Ovary (tissue), 3 donors: ENCODE measurements around the gene ACTG1.

Experiments
- CTCF ChIP-seq, 3 donors: fragments of 450-650 bp in 2 of 3; fragments of 200-600 bp in 1 of 3; IDR thresholded peaks; one replicate each; pipeline versions ENCODE4 v1.5.1 to v1.8.0; 2016 to 2022; ENCODE audit warnings: antibody characterized with exemption in 3 of 3, mild to moderate bottlenecking in 1 of 3
- EP300 ChIP-seq: sonication (generic); formaldehyde crosslinking; IDR thresholded peaks from one replicate; pipeline ENCODE4 v1.6.1; 2017; ENCODE audit warnings: antibody characterized with exemption
- POLR2A ChIP-seq: fragments of 450-650 bp; IDR thresholded peaks from one replicate; pipeline ENCODE4 v1.6.1; 2017; ENCODE audit warnings: antibody characterized with exemption, mild to moderate bottlenecking, moderate library complexity
- donor health status: DM: no; HTN: no; CAD: no.

DNA sequence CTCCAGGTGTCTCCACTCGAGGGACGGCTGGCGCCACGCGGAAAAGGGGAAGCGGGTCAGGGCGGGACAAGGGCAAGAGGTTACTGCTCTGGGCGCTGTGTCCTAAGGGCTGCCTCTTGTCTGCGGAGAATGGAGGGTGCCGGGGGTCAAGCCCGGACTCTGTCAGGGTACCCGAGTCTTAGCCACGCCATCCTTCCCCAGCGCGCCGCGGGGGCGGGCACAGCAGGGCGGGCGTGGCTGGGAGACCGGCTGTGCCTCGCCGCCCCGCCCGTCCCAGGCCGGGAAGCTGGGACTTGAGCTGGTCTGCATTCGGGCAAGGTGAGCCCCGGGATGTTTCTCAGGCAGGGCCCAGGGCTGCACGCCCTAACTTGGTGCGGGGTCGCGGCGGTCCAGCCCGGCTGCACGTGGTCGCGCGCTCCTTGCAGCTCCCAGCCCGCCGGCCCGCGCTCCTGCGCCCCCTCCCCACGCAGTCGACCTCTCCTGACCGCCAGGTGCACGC, 6.2 kb upstream of the ACTG1 start:
- TF ChIP-seq CTCF (IDR thresholded peaks at IDR 0.05), result no peak
- TF ChIP-seq POLR2A, result no peak
- no peak for TF ChIP-seq EP300
